MM.1S (cell line): Measurements from ENCODE around the gene FBXL19.

Experiments
- CTCF ChIP-seq: fragments of 300-600 bp; sonication (generic); IDR thresholded peaks from 2 replicates; pipeline ENCODE4 v1.5.1; 2016; ENCODE audit warnings: antibody characterized with exemption, low read length, mixed read lengths
- EZH2 ChIP-seq: fragments of 300-600 bp; sonication (generic); optimal IDR thresholded peaks from 2 replicates; pipeline ENCODE3; 2017; ENCODE audit warnings: low read depth, mild to moderate bottlenecking, antibody characterized with exemption, low read length, mixed read lengths

DNA sequence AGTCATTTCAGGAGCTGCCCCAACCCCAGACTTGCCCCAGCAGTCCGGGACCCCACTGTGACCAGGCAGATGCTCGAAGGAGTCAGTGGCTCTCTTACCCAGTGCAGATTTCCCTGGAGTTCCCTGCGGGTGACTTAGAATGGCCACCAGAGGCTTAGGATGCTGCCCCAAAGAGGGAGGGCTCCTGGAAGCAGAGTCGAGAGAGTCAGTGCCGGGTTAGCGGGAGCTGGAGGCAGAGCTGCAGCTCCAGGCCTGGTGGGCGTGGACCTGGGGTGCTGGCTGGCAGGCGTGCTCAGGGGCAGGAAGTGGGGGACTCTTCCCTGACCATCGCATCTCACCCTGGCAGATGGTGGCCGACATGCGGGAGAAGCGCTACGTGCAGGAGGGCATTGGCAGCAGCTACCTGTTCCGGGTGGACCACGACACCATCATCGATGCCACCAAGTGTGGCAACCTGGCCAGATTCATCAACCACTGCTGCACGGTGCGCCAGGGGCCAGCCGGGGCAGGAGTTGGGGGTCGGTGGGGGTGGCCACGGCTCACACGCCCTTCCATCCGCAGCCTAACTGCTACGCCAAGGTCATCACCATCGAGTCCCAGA, 60.0 kb downstream of the FBXL19 start:
- no peak for TF ChIP-seq CTCF
- TF ChIP-seq EZH2 = no peak
